CD14-positive monocyte (primary cell): ENCODE data around the gene GREM2. TPM values are rescaled to one million over a fixed set of nuclear protein-coding genes. Genes with fewer than 3 reads are reported as not detected.

ENCODE experiments used
- DNase-seq, 3 donors: peaks; one replicate each; pipeline ENCODE4 v3.0.0-alpha.2; 2011 to 2022
- H2AFZ ChIP-seq: 2 replicates; pipeline ENCODE4 v1.6.0; 2012; ENCODE audit warnings: mild to moderate bottlenecking, low read depth, low read length, inconsistent platforms; ENCODE audit not compliant: insufficient read depth, poor library complexity, severe bottlenecking
- H3K27ac ChIP-seq, 2 donors: 1 replicate in 1 of 2; 2 replicates in 1 of 2; pipeline ENCODE4 v1.5.1; 2012 to 2013; ENCODE audit warnings: low read length in 2 of 2, control low read depth in 1 of 2, inconsistent platforms in 1 of 2, low read depth in 1 of 2, mild to moderate bottlenecking in 1 of 2
- H3K27me3 ChIP-seq, 2 donors: one replicate each; pipeline versions ENCODE4 v1.6.0 to v1.6.1; 2011 to 2013; ENCODE audit warnings: low read length in 2 of 2; ENCODE audit not compliant: control insufficient read depth in 2 of 2, insufficient read depth in 2 of 2
- H3K36me3 ChIP-seq, 2 donors: replicated peaks in 1 of 2; 1 replicate in 1 of 2; 2 replicates in 1 of 2; pipeline versions ENCODE4 v1.5.1 to v1.6.1; 2012 to 2013; ENCODE audit warnings: low read length in 2 of 2, control low read depth in 1 of 2, inconsistent platforms in 1 of 2, mild to moderate bottlenecking in 1 of 2; ENCODE audit not compliant: insufficient read depth in 2 of 2, control insufficient read depth in 1 of 2
- H3K4me1 ChIP-seq, 2 donors: 1 replicate in 1 of 2; 2 replicates in 1 of 2; pipeline versions ENCODE4 v1.5.1 to v1.6.1; 2012 to 2013; ENCODE audit warnings: low read length in 2 of 2, control low read depth in 1 of 2, inconsistent platforms in 1 of 2, mild to moderate bottlenecking in 1 of 2, moderate library complexity in 1 of 2; ENCODE audit not compliant: insufficient read depth in 2 of 2, control insufficient read depth in 1 of 2
- H3K4me2 ChIP-seq: replicated peaks from 2 replicates; pipeline ENCODE3; 2012; ENCODE audit warnings: low read length, moderate library complexity, mild to moderate bottlenecking; ENCODE audit not compliant: poor library complexity, severe bottlenecking; ENCODE audit errors: extremely low read depth
- H3K4me3 ChIP-seq, 3 experiments: fragments of 200-600 bp in 1 of 3; sonication (generic) in 1 of 3; replicated peaks in 1 of 3; 1 replicate in 2 of 3; 2 replicates in 1 of 3; pipeline ENCODE4 v1.5.1; 2011 to 2013; ENCODE audit warnings: low read length in 3 of 3, mild to moderate bottlenecking in 3 of 3, control low read depth in 2 of 3, low read depth in 2 of 3, inconsistent platforms in 1 of 3, moderate library complexity in 1 of 3
- H3K79me2 ChIP-seq: 2 replicates; pipeline ENCODE4 v1.6.0; 2012; ENCODE audit warnings: mild to moderate bottlenecking, control low read depth, inconsistent platforms, low read length, moderate library complexity; ENCODE audit not compliant: insufficient read depth
- H3K9ac ChIP-seq: 2 replicates; pipeline ENCODE4 v1.6.0; 2017; ENCODE audit warnings: low read length, mild to moderate bottlenecking; ENCODE audit not compliant: insufficient read depth, poor library complexity, severe bottlenecking
- H3K9me3 ChIP-seq, 2 donors: replicated peaks in 1 of 2; 1 replicate in 1 of 2; 2 replicates in 1 of 2; pipeline versions ENCODE4 v1.5.1 to v1.6.1; 2012 to 2013; ENCODE audit warnings: low read length in 2 of 2, control low read depth in 1 of 2; ENCODE audit not compliant: control insufficient read depth in 1 of 2, insufficient read depth in 1 of 2
- H4K20me1 ChIP-seq: 2 replicates; pipeline ENCODE4 v1.6.0; 2012; ENCODE audit warnings: mild to moderate bottlenecking, low read length, control low read depth, moderate library complexity; ENCODE audit not compliant: insufficient read depth
- H3K27ac Mint-ChIP-seq, 7 donors: one replicate each; pipeline ENCODE4 v1.8.0; 2020; ENCODE audit warnings: mild to moderate bottlenecking in 7 of 7, mixed read lengths in 7 of 7, moderate library complexity in 6 of 7, inconsistent platforms in 2 of 7
- H3K27me3 Mint-ChIP-seq, 3 donors: one replicate each; pipeline ENCODE4 v1.8.0; 2021 to 2022; ENCODE audit warnings: low read depth in 3 of 3, mild to moderate bottlenecking in 3 of 3, mixed read lengths in 3 of 3, moderate library complexity in 3 of 3, inconsistent platforms in 1 of 3
- H3K36me3 Mint-ChIP-seq, 2 donors: one replicate each; pipeline ENCODE4 v1.8.0; 2020; ENCODE audit warnings: mixed read lengths in 2 of 2, inconsistent platforms in 1 of 2, mild to moderate bottlenecking in 1 of 2
- H3K4me1 Mint-ChIP-seq: one replicate; pipeline ENCODE4 v1.8.0; 2020; ENCODE audit warnings: mild to moderate bottlenecking, mixed read lengths
- H3K4me3 Mint-ChIP-seq, 2 donors: one replicate each; pipeline ENCODE4 v1.8.0; 2020; ENCODE audit warnings: mild to moderate bottlenecking in 2 of 2, mixed read lengths in 2 of 2, moderate library complexity in 1 of 2
- H3K9me3 Mint-ChIP-seq, 7 donors: one replicate each; pipeline ENCODE4 v1.8.0; 2020 to 2022; ENCODE audit warnings: mixed read lengths in 7 of 7, mild to moderate bottlenecking in 6 of 7, moderate library complexity in 6 of 7, inconsistent platforms in 2 of 7
- WGBS: methylation state at CpG from one replicate; pipeline ENCODE4 v1.1.5; 2013; ENCODE audit warnings: missing lambda C conversion rate; ENCODE audit not compliant: insufficient coverage; 5-methylcytosine and 5-hydroxymethylcytosine counted together
- intact Hi-C, 2 donors: fragments of 100-400 bp; cut with micrococcal nuclease; formaldehyde crosslinking; loops; one replicate each; pipeline versions ENCODE4 v1.15.0 to v1.15.1; 2023
- polyA plus RNA-seq, 3 donors: library from polyadenylated mRNA; depleted of rRNA in 1 of 3; unstranded in 2 of 3; stranded (reverse) in 1 of 3; fragments of 300-500 nt in 2 of 3; fragments of >200 nt in 1 of 3; fragmentation: Illumina TruSeq in 2 of 3; gene quantifications; 1 replicate in 2 of 3; 2 replicates in 1 of 3; pipeline ENCODE4 v1.2.3, GENCODE V29; 2012 to 2021
- TF ChIP-seq, protein P1 (sequence below): fragments of 200-600 bp; IDR thresholded peaks from one replicate; pipeline ENCODE4 v1.8.0; 2022; ENCODE audit warnings: antibody characterized with exemption, mild to moderate bottlenecking

GREM2 gene
- polyA plus RNA-seq, 3 donors: not detected

DNA sequence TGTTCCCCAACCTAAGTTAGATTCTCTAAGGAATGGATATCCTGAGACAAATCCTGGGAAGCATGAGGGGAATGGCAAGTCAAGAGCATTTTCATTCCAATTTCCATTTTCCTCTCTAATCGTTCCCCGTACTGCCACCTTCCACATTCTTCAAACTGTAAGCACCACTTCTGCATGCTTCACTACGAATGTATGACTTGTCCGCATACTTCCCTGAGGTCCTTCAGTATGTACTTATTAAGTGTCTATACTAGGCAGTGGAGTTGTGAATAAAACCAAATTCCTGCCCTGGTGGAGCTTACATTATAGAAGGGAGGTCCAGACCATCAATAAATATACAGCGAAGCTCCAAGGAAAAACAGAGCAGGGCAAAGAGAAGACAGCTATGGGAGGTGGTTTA, 154.8 kb downstream of the GREM2 start:
- no peaks in the 10 kb centered on the region for H3K4me1 ChIP-seq
- Mint-ChIP-seq H3K36me3 (no peaks in the 10 kb centered on the region), H3K27me3 (peaks cover 0 to 2% (median 1%) of the 10 kb centered on the region in 3 donors), H3K4me3 (no peak overlapping the region), H3K4me1 (no peaks in the 10 kb centered on the region), H3K27ac (no peak overlapping the region), H3K9me3 (peaks cover 0 to 3% (median 0%) of the 10 kb centered on the region in 7 donors)
- H2AFZ ChIP-seq: no peak overlapping the region
- WGBS: no CpG with 5 or more reads among the region's 5 CpGs
- no peaks in the 10 kb centered on the region for H4K20me1 ChIP-seq
- H3K79me2 ChIP-seq: no peaks in the 10 kb centered on the region
- no peaks in the 10 kb centered on the region for H3K9me3 ChIP-seq
- H3K27ac ChIP-seq: no peak overlapping the region
- H3K4me3 ChIP-seq: no peak overlapping the region
- TF ChIP-seq, protein P1, sequence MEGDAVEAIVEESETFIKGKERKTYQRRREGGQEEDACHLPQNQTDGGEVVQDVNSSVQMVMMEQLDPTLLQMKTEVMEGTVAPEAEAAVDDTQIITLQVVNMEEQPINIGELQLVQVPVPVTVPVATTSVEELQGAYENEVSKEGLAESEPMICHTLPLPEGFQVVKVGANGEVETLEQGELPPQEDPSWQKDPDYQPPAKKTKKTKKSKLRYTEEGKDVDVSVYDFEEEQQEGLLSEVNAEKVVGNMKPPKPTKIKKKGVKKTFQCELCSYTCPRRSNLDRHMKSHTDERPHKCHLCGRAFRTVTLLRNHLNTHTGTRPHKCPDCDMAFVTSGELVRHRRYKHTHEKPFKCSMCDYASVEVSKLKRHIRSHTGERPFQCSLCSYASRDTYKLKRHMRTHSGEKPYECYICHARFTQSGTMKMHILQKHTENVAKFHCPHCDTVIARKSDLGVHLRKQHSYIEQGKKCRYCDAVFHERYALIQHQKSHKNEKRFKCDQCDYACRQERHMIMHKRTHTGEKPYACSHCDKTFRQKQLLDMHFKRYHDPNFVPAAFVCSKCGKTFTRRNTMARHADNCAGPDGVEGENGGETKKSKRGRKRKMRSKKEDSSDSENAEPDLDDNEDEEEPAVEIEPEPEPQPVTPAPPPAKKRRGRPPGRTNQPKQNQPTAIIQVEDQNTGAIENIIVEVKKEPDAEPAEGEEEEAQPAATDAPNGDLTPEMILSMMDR: no peak
- H3K27me3 ChIP-seq: no peaks in the 10 kb centered on the region
- no peaks in the 10 kb centered on the region for H3K36me3 ChIP-seq
- DNase-seq: no peak
- H3K9ac ChIP-seq: no peak overlapping the region
- no peak overlapping the region for H3K4me2 ChIP-seq
- intact Hi-C loops: no loop called here

DNA sequence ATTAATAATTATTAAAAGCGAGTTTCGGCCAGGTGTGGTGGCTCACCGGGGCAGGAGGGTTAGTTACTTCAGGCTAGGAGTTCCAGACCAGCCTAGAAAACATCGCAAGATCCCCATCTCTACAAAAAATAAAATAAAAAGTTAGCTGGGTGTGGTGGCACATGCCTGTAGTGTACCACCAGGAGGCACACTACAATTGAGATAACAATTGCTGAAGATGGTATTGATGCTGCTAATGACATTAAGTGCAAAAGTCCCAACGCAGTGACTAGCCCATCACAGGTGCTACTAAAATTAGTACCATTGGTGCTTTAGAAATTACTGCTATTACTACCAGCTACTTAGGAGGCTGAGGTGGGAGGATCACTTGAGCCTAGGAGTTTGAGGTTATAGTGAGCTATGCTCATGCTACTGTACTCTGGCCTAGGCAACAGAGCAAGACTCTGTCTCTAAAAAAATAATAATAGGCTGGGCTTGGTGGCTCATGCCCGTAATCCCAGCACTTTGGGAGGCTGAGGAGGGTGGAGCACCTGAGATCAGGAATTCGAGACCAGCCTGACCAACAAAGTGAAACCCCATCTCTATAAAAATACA, 156.6 kb downstream of the GREM2 start:
- H3K27ac Mint-ChIP-seq: no peak overlapping the region
- no peaks in the 10 kb centered on the region for H3K36me3 Mint-ChIP-seq
- Histone ChIP-seq H3K27me3 (no peaks in the 10 kb centered on the region), H3K9me3 (no peaks in the 10 kb centered on the region), H4K20me1 (no peaks in the 10 kb centered on the region), H3K9ac (no peak overlapping the region), H3K4me1 (no peaks in the 10 kb centered on the region), H3K4me2 (no peak overlapping the region), H2AFZ (no peak overlapping the region), H3K79me2 (no peaks in the 10 kb centered on the region), H3K36me3 (no peaks in the 10 kb centered on the region), H3K27ac (no peak overlapping the region), H3K4me3 (no peak overlapping the region)
- peaks cover 1 to 4% (median 1%) of the 10 kb centered on the region in 3 donors for H3K27me3 Mint-ChIP-seq
- peaks cover 0 to 8% (median 0%) of the 10 kb centered on the region in 7 donors for H3K9me3 Mint-ChIP-seq
- WGBS: no CpG with 5 or more reads among the region's 7 CpGs
- no peak for DNase-seq
- H3K4me3 Mint-ChIP-seq: no peak overlapping the region
- H3K4me1 Mint-ChIP-seq: no peaks in the 10 kb centered on the region
- intact Hi-C loops: no loop called here
- TF ChIP-seq, protein P1: no peak
